ENCODE data around the gene SPO11. TPM values are rescaled to one million over a fixed set of nuclear protein-coding genes. Genes with fewer than 3 reads are reported as not detected.

The SPO11 gene
- polyA plus RNA-seq, 2 of the 4 experiments (the other 2 are of a cell fraction) = not detected

DNA sequence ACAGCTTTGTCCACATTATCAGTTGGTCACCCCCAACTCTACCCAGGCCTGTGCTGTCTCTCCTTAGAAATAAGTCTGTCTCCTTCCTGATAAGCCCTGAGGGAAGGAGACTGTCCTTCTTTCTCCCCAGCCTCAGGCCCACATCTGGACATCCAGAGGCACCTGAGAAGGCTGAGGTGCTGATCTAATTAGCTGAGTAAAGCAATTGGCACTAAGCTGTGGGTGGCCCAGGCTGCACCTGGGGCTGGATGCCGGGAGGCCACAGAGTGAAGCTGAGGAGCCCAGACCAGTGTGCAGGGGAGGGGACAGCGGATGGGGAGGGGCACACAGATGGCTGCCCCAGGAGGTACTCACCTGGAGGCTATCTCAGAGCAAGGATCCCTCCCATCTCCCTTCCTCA, 37.0 kb upstream of the SPO11 start:
- H3K9me3 ChIP-seq = no peaks in the 10 kb centered on the region
- CTCF ChIA-PET = interaction anchor here (1.5 to 1.8 kb wide), 2 partner anchors 10 to 54 kb away, joined by 4 to 5 read pairs; no protein-coding TSS in a partner anchor
- no peak overlapping the region for H3K4me2 ChIP-seq
- WGBS (ENCODE audit: missing lambda C conversion rate) = 31% methylated on average over 2 of the region's 2 CpGs
- no peak overlapping the region for H3K27ac ChIP-seq
- DNase-seq (ENCODE audit: low read depth in 1 of 2, low spot score in 1 of 2) (no peak), ATAC-seq (no peak), FAIRE-seq (no peak)
- POLR2A ChIA-PET = no interaction called here
- no peaks in the 10 kb centered on the region for H3K4me1 ChIP-seq
- H3K4me3 ChIP-seq = no peak overlapping the region
- TF ChIP-seq FOXS1 (CRISPR knock-in tag; IDR thresholded peaks at IDR 0.05) = no peak
- TF ChIP-seq NR3C1 (IDR thresholded peaks at IDR 0.05) = no peak
- TF ChIP-seq ELK1 (IDR thresholded peaks at IDR 0.05; ENCODE audit: low read depth, low read length) = no peak
- TF ChIP-seq FOSL2 (IDR thresholded peaks at IDR 0.05) = no peak
- TF ChIP-seq FOSL2 (CRISPR knock-in tag; IDR thresholded peaks at IDR 0.05) = no peak
- TF ChIP-seq KDM1A (IDR thresholded peaks at IDR 0.05; ENCODE audit: low read depth) = no peak
- no peak for TF ChIP-seq JUNB (IDR thresholded peaks at IDR 0.05)
- no peak for TF ChIP-seq HOXA7 (CRISPR knock-in tag; IDR thresholded peaks at IDR 0.05)
- TF ChIP-seq BHLHE40 (IDR thresholded peaks at IDR 0.05; ENCODE audit: low read depth, low read length) = no peak
- TF ChIP-seq CTCF (IDR thresholded peaks at IDR 0.05) = no peak
- no peak for TF ChIP-seq RFX5 (IDR thresholded peaks at IDR 0.05)

DNA sequence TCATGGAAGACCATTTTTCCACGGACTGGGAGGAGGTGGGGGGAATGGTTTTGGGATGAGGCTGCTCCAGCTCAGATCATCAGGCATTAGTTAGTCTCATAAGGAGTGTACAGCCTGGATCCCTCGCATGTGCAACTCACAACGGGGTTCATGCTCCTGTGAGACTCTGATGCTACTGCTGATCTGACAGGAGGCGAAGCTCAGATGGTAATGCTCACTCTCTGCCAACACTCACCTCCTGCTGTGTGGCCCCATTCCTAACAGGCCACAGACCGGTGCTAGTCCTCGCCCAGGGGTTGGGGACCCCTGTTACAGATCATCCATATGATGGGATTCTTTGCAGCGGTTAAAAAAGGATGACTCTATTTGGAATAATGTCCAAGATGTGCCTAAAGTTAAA, 35.6 kb upstream of the SPO11 start:
- ChIA-PET POLR2A (no interaction called here), CTCF (interaction anchor here (0.8 to 1.5 kb wide), 2 partner anchors 8 to 12 kb away, joined by 3 to 4 read pairs; no protein-coding TSS in a partner anchor)
- Histone ChIP-seq H3K9me3 (no peaks in the 10 kb centered on the region), H3K4me1 (no peaks in the 10 kb centered on the region), H3K4me2 (no peak overlapping the region), H3K27ac (no peak overlapping the region), H3K4me3 (no peak overlapping the region)
- TF ChIP-seq JUNB (IDR thresholded peaks at IDR 0.05) (no peak), ZC3H11A (IDR thresholded peaks at IDR 0.05) (no peak), KDM5A (IDR thresholded peaks at IDR 0.05) (no peak), FOSL2 (IDR thresholded peaks at IDR 0.05) (no peak), FOSL2 (CRISPR knock-in tag; IDR thresholded peaks at IDR 0.05) (no peak), RCOR1 (IDR thresholded peaks at IDR 0.05; ENCODE audit: low read depth, low read length) (no peak), CBX8 (IDR thresholded peaks at IDR 0.05) (no peak), EHMT2 (IDR thresholded peaks at IDR 0.05; ENCODE audit: low read depth) (no peak), ZSCAN20 (CRISPR knock-in tag; IDR thresholded peaks at IDR 0.05) (no peak)
- TF ChIP-seq, protein P1, sequence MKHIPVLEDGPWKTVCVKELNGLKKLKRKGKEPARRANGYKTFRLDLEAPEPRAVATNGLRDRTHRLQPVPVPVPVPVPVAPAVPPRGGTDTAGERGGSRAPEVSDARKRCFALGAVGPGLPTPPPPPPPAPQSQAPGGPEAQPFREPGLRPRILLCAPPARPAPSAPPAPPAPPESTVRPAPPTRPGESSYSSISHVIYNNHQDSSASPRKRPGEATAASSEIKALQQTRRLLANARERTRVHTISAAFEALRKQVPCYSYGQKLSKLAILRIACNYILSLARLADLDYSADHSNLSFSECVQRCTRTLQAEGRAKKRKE (CRISPR knock-in tag; IDR thresholded peaks at IDR 0.05; ENCODE audit: low read depth) = no peak
- no peak for FAIRE-seq
- 31% methylated on average over 7 of the region's 7 CpGs for WGBS (ENCODE audit: missing lambda C conversion rate)
- DNase-seq (ENCODE audit: low read depth in 1 of 2, low spot score in 1 of 2) = no peak
- ATAC-seq = no peak

DNA sequence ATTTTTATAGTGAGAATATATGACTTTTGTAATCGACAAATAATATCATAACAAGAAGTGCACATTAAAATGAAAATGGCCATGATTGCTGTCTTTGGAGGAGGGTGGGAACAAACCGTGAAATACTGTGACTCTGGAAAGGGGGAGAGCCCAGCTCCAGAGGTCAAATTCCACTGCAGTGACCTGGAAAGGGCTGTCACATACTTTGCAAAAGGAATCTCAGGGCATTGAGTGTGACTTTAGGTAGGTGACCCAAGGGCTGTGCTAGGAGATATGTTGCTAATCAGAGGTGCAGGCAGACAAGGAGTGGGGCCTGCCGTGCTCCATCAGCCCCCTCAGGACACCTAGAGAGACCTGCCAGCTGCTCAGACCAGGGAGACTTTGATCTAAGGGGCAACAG, 35.1 kb upstream of the SPO11 start:
- Histone ChIP-seq H3K4me1 (no peaks in the 10 kb centered on the region), H3K4me3 (no peak overlapping the region), H3K27ac (no peak overlapping the region), H3K9me3 (no peaks in the 10 kb centered on the region), H3K4me2 (no peak overlapping the region)
- POLR2A ChIA-PET = no interaction called here
- CTCF ChIA-PET = interaction anchor here (0.8 kb wide), 1 partner anchor 8 kb away, joined by 3 read pairs; no protein-coding TSS in a partner anchor
- FAIRE-seq (no peak), ATAC-seq (no peak), DNase-seq (ENCODE audit: low read depth in 1 of 2, low spot score in 1 of 2) (no peak)
- 25% methylated on average over 3 of the region's 3 CpGs for WGBS (ENCODE audit: missing lambda C conversion rate)
- TF ChIP-seq MAZ (IDR thresholded peaks at IDR 0.05; ENCODE audit: borderline replicate concordance, low read depth, low read length) = no peak
- no peak for TF ChIP-seq CBX8 (IDR thresholded peaks at IDR 0.05)
- TF ChIP-seq MAX (IDR thresholded peaks at IDR 0.05) = no peak
